Measurements from ENCODE around the gene GJC1. TPM values are rescaled to one million over a fixed set of nuclear protein-coding genes. Genes with fewer than 3 reads are reported as not detected.

Gene GJC1
- total RNA-seq, 1 experiment from 2014 or later, result 89.4 TPM

GRCh38 chr17:44878627-44879221 is 48.6 kb upstream of the GJC1 start:
- ChIA-PET CTCF (no interaction called here), POLR2A (no interaction called here)
- Histone ChIP-seq H3K9me3 (ENCODE audit: control insufficient read depth, insufficient read depth, low read depth, low read length) (no peaks in the 10 kb centered on the region), H3K4me3 (ENCODE audit: low read depth in 2 of 2, low read length in 2 of 2) (no peak overlapping the region), H3K27me3 (ENCODE audit: control insufficient read depth, insufficient read depth, low read length) (no peaks in the 10 kb centered on the region), H3K27ac (ENCODE audit: low read length) (no peak overlapping the region), H3K4me1 (ENCODE audit: control insufficient read depth, insufficient read depth, low read length) (no peaks in the 10 kb centered on the region), H3K36me3 (ENCODE audit: control insufficient read depth, insufficient read depth, low read length) (peaks cover 28% of the 10 kb centered on the region)
- BruUV-seq (replicated peaks), result no TSS peak
- intact Hi-C loops (cut with micrococcal nuclease; ENCODE audit: unreplicated experiment), result no loop called here
- DNase-seq (ENCODE audit: low read depth, low spot score) (no peak), ATAC-seq (no peak)
- in situ Hi-C loops (cut with HindIII; ENCODE audit: low pct_unique_long_range_greater_than_20kb, low sequenced_read_pairs), result no loop called here
- no peak for TF ChIP-seq REST (IDR thresholded peaks at IDR 0.05; ENCODE audit: insufficient read depth in 1 of 2, low read depth in 2 of 2, low read length in 1 of 2)
- peak; percentile 64; the same call in 1 of the 2 replicates for TF ChIP-seq CTCF (IDR thresholded peaks at IDR 0.05)

- peaks cover 23% of the 10 kb centered on the region for H3K36me3 ChIP-seq (ENCODE audit: control insufficient read depth, insufficient read depth, low read length)
- POLR2A ChIA-PET, result no interaction called here
- DNase-seq (ENCODE audit: low read depth, low spot score) (no peak), ATAC-seq (no peak)
- TF ChIP-seq CTCF (IDR thresholded peaks at IDR 0.05), result no peak
- TF ChIP-seq TCF7L2 (IDR thresholded peaks at IDR 0.05; ENCODE audit: low read depth, low read length), result no peak
- no peak for TF ChIP-seq REST (IDR thresholded peaks at IDR 0.05; ENCODE audit: insufficient read depth in 1 of 2, low read depth in 2 of 2, low read length in 1 of 2)
- TF ChIP-seq SIN3A (IDR thresholded peaks at IDR 0.05; ENCODE audit: borderline replicate concordance, insufficient read depth, low read depth, low read length), result no peak
- no peak for TF ChIP-seq POLR2AphosphoS5 (IDR thresholded peaks at IDR 0.05; ENCODE audit: low read depth, low read length)
- H3K27me3 ChIP-seq (ENCODE audit: control insufficient read depth, insufficient read depth, low read length), result no peaks in the 10 kb centered on the region
- no peaks in the 10 kb centered on the region for H3K4me1 ChIP-seq (ENCODE audit: control insufficient read depth, insufficient read depth, low read length)
- H3K4me3 ChIP-seq (ENCODE audit: low read depth in 2 of 2, low read length in 2 of 2), result no peak overlapping the region
- intact Hi-C loops (cut with micrococcal nuclease; ENCODE audit: unreplicated experiment) (no loop called here), in situ Hi-C loops (cut with HindIII; ENCODE audit: low pct_unique_long_range_greater_than_20kb, low sequenced_read_pairs) (no loop called here)
- BruUV-seq (replicated peaks), result no TSS peak
- H3K9me3 ChIP-seq (ENCODE audit: control insufficient read depth, insufficient read depth, low read depth, low read length), result no peaks in the 10 kb centered on the region
- CTCF ChIA-PET, result no interaction called here
- no peak overlapping the region for H3K27ac ChIP-seq (ENCODE audit: low read length)
These were observed 47.0 kb upstream of the GJC1 start for GRCh38 chr17:44877121-44877520.

Data from Panc1 (cell line).